HG02571 (cell line): ENCODE measurements around the gene RPS14.
A peak's percentile ranks its signal among the peaks of the same experiment; 100 is the strongest.
"Not testable (repeated sequence)": the region's sequence is repeated elsewhere in the genome, so short reads cannot be mapped to it uniquely, and the experiment has no call there.

ENCODE experiments used
- ATAC-seq: cut with Tn5 transposase; IDR thresholded peaks from one replicate; pipeline ENCODE4 v1.9.1; 2021; ENCODE audit warnings: mild to moderate bottlenecking, moderate library complexity; ENCODE audit not compliant: unreplicated experiment

The RPS14 gene

GRCh38 chr5:150413902-150414790 lies 35.4 kb downstream of the RPS14 start:
- ATAC-seq = not testable (repeated sequence)

- ATAC-seq = no peak
Observed at GRCh38 chr5:150413176-150413901, 36.2 kb downstream of the RPS14 start.

- ATAC-seq = peak; percentile 71
Observed at GRCh38 chr5:150412319-150413175, 37.0 kb downstream of the RPS14 start, which contains the start of gene CD74. Gene CD74, minus strand, starts transcription at chr5:150412910. Its CDS starts 161 bp downstream, at chr5:150412749.

- ATAC-seq = no peak
Observed at GRCh38 chr5:150411245-150411979, 38.1 kb downstream of the RPS14 start.

GRCh38 chr5:150410524-150411244 lies 38.9 kb downstream of the RPS14 start:
- no peak for ATAC-seq

- peak; percentile 33 for ATAC-seq
Observed at GRCh38 chr5:150409638-150410523, 39.7 kb downstream of the RPS14 start.

- no peak for ATAC-seq
Observed at GRCh38 chr5:150408231-150408943, 41.2 kb downstream of the RPS14 start.

- ATAC-seq = no peak
Observed at GRCh38 chr5:150407096-150407720, 42.3 kb downstream of the RPS14 start.

- ATAC-seq = no peak
Observed at GRCh38 chr5:150406723-150407095, 42.8 kb downstream of the RPS14 start.

GRCh38 chr5:150406103-150406722 lies 43.3 kb downstream of the RPS14 start:
- ATAC-seq = no peak

GRCh38 chr5:150404941-150405816 lies 44.4 kb downstream of the RPS14 start:
- no peak for ATAC-seq

- ATAC-seq = no peak
Observed at GRCh38 chr5:150404535-150404934, 45.0 kb downstream of the RPS14 start.

GRCh38 chr5:150404121-150404520 lies 45.4 kb downstream of the RPS14 start:
- ATAC-seq = no peak

GRCh38 chr5:150402901-150403342 lies 46.6 kb downstream of the RPS14 start:
- no peak for ATAC-seq

GRCh38 chr5:150402229-150402773 lies 47.2 kb downstream of the RPS14 start:
- ATAC-seq = no peak
